Nephron (organoid): ENCODE results near the gene ITGAE.
A peak's percentile ranks its signal among the peaks of the same experiment; 100 is the strongest.

Source experiments
- H3K27ac Mint-ChIP-seq, 3 experiments: 2 replicates each; pipeline ENCODE4 v1.8.0; 2020; ENCODE audit warnings: mixed read lengths in 3 of 3, mild to moderate bottlenecking in 2 of 3, moderate library complexity in 1 of 3
- H3K27me3 Mint-ChIP-seq: 2 replicates; pipeline ENCODE4 v1.8.0; 2021; ENCODE audit warnings: low read depth, mild to moderate bottlenecking, moderate library complexity, mixed read lengths
- H3K36me3 Mint-ChIP-seq: 2 replicates; pipeline ENCODE4 v1.8.0; 2020; ENCODE audit warnings: low read depth, mixed read lengths
- H3K4me1 Mint-ChIP-seq: 2 replicates; pipeline ENCODE4 v1.8.0; 2020; ENCODE audit warnings: mixed read lengths
- H3K4me3 Mint-ChIP-seq, 3 experiments: 2 replicates each; pipeline ENCODE4 v1.8.0; 2020; ENCODE audit warnings: mild to moderate bottlenecking in 3 of 3, mixed read lengths in 3 of 3, moderate library complexity in 2 of 3
- H3K9me3 Mint-ChIP-seq: 2 replicates; pipeline ENCODE4 v1.8.0; 2020; ENCODE audit warnings: mixed read lengths
- CTCF ChIP-seq, 3 experiments: fragments of 200-600 bp; sonication (generic); IDR thresholded peaks; one replicate each; pipeline ENCODE4 v1.5.0; 2021; ENCODE audit warnings: antibody characterized with exemption in 3 of 3; ENCODE audit not compliant: unreplicated experiment in 3 of 3

Gene ITGAE

GRCh38 chr17:3808701-3809100, 7.7 kb upstream of the ITGAE start:
- Mint-ChIP-seq H3K27ac (no peak overlapping the region), H3K36me3 (peaks cover 56% of the 10 kb centered on the region), H3K4me1 (no peaks in the 10 kb centered on the region), H3K4me3 (no peak overlapping the region), H3K9me3 (no peaks in the 10 kb centered on the region), H3K27me3 (no peaks in the 10 kb centered on the region)
- no peak for TF ChIP-seq CTCF (IDR thresholded peaks at IDR 0.05; ENCODE audit: unreplicated experiment in 3 of 3)

- peaks cover 35% of the 10 kb centered on the region for H3K36me3 Mint-ChIP-seq
- H3K4me3 Mint-ChIP-seq: no peak overlapping the region
- peaks cover 11% of the 10 kb centered on the region for H3K4me1 Mint-ChIP-seq
- H3K27me3 Mint-ChIP-seq: no peaks in the 10 kb centered on the region
- no peak overlapping the region for H3K27ac Mint-ChIP-seq
- no peak for TF ChIP-seq CTCF (IDR thresholded peaks at IDR 0.05; ENCODE audit: unreplicated experiment in 3 of 3)
- H3K9me3 Mint-ChIP-seq: no peaks in the 10 kb centered on the region
These were observed 4.6 kb upstream of the ITGAE start for GRCh38 chr17:3805581-3805980.

GRCh38 chr17:3804503-3804931, 3.5 kb upstream of the ITGAE start:
- Mint-ChIP-seq H3K36me3 (peaks cover 29% of the 10 kb centered on the region), H3K4me3 (no peak overlapping the region), H3K9me3 (no peaks in the 10 kb centered on the region), H3K27ac (no peak overlapping the region), H3K27me3 (no peaks in the 10 kb centered on the region), H3K4me1 (peaks cover 12% of the 10 kb centered on the region)
- no peak for TF ChIP-seq CTCF (IDR thresholded peaks at IDR 0.05; ENCODE audit: unreplicated experiment in 3 of 3)

GRCh38 chr17:3803308-3803640, 2.3 kb upstream of the ITGAE start:
- H3K4me1 Mint-ChIP-seq: peaks cover 16% of the 10 kb centered on the region
- TF ChIP-seq CTCF (IDR thresholded peaks at IDR 0.05; ENCODE audit: unreplicated experiment in 3 of 3): no peak
- H3K9me3 Mint-ChIP-seq: no peaks in the 10 kb centered on the region
- no peaks in the 10 kb centered on the region for H3K27me3 Mint-ChIP-seq
- no peak overlapping the region for H3K4me3 Mint-ChIP-seq
- H3K36me3 Mint-ChIP-seq: peaks cover 23% of the 10 kb centered on the region
- peak overlapping the region; percentile 60 to 83 (median 61) for H3K27ac Mint-ChIP-seq

- no peaks in the 10 kb centered on the region for H3K9me3 Mint-ChIP-seq
- H3K27ac Mint-ChIP-seq: peak overlapping the region; percentile 60 to 83 (median 61)
- no peaks in the 10 kb centered on the region for H3K27me3 Mint-ChIP-seq
- H3K36me3 Mint-ChIP-seq: peaks cover 19% of the 10 kb centered on the region
- no peak for TF ChIP-seq CTCF (IDR thresholded peaks at IDR 0.05; ENCODE audit: unreplicated experiment in 3 of 3)
- no peak overlapping the region for H3K4me3 Mint-ChIP-seq
- H3K4me1 Mint-ChIP-seq: peaks cover 16% of the 10 kb centered on the region
These were observed 1.7 kb upstream of the ITGAE start for GRCh38 chr17:3802461-3803307.

GRCh38 chr17:3801792-3802191, 804 bp upstream of the ITGAE start:
- H3K4me1 Mint-ChIP-seq: peaks cover 16% of the 10 kb centered on the region
- TF ChIP-seq CTCF (IDR thresholded peaks at IDR 0.05; ENCODE audit: unreplicated experiment in 3 of 3): no peak
- no peak overlapping the region for H3K4me3 Mint-ChIP-seq
- no peaks in the 10 kb centered on the region for H3K27me3 Mint-ChIP-seq
- H3K36me3 Mint-ChIP-seq: peaks cover 10% of the 10 kb centered on the region
- H3K9me3 Mint-ChIP-seq: no peaks in the 10 kb centered on the region
- no peak overlapping the region for H3K27ac Mint-ChIP-seq
